ENCODE measurements around the gene CMSS1.
"Not testable (repeated sequence)": the region's sequence is repeated elsewhere in the genome, so short reads cannot be mapped to it uniquely, and the experiment has no call there.

CMSS1 gene

DNA sequence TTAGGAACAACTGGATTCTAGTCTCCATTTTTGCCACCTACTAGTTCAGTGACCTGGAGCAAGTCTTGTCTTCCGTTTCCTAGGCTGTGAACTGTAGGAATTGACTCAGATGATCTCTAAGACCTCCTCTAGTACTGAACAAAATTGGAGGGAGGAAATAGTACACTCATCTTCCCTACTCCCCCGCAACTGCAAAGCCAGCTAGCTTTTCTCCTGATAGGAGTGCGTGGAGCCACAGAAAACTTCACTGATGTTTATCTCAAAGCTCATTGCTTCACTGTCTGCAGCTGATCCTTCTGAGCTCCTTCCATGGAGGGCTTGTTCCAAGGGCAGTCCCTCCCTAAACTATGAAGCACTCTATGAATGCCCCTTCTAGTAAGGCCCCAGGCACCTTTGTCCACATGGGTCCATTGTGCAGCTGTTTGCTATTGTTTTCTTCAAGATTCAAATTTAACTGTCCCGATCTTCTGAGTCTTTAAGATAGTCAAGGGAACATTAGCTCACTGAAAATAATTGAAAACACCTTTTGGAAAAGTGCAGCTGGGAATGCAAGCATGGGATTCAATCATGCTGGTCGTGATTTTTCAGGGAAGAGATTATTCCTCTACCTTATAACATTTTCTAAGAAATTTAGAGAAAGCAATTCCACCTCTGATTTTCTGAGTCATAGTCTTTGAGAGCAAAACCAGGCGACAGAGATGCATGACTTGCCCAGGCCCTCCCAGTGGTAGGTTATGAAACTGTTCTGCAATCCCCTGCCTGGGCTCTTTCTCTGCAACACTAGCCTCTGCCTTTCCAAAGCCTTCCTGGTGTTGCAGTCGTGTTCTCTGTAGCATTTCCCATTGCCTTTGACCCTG, 272.4 kb downstream of the CMSS1 start:
- DNase-seq = no peak

DNA sequence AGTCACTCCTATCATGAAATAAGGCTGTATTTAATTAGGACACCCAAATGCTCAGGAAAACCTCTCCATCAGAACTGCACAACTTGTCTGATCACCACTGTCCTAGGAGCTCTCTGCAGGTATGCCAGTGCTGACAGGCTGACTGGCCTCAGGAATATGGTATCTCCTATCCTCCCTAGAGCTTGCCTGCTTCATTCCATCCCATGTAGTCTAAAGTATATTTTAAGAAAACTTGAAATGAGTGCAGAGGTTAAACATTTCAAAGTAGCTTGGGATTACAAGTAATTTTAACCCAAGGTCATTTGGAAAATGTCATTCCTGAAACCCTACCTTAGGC, 273.0 kb downstream of the CMSS1 start:
- DNase-seq = no peak

- no peak for DNase-seq
Observed at GRCh38 chr3:100093831-100094230, 276.2 kb downstream of the CMSS1 start.

DNA sequence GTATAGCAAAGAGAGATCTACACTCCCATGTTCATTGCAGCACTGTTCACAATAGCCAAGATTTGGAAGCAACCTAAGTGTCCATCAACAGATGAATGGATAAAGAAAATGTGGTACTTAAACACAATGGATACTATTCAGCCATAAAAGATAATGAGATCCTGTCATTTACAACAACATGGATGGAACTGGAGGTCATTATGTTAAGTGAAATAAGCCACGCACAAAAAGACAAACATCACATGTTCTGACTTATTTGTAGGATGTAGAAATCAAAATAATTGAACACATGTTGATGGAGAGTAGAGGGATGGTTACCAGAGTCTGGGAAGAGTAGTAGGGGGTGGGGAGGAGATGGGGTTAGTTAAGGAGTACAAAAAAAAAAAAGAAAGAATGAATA, 278.6 kb downstream of the CMSS1 start:
- not testable (repeated sequence) for DNase-seq

DNA sequence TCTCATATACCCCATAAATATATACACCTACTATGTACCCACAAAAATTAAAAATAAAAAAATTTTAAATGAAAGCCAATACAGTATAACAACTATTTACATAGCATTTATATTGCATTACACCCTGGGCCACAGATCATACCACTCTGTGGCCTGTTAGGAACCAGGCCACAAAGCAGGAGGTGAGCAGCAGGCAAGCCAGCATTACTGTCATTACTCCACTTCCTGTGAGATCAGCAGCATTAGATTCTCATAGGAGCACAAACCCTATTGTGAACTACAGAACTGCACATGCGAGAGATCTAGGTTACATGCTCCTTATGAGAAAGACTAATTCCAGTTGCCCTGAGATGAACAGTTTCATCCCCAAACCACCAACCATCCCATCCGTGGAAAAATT, 279.2 kb downstream of the CMSS1 start:
- DNase-seq = no peak

DNA sequence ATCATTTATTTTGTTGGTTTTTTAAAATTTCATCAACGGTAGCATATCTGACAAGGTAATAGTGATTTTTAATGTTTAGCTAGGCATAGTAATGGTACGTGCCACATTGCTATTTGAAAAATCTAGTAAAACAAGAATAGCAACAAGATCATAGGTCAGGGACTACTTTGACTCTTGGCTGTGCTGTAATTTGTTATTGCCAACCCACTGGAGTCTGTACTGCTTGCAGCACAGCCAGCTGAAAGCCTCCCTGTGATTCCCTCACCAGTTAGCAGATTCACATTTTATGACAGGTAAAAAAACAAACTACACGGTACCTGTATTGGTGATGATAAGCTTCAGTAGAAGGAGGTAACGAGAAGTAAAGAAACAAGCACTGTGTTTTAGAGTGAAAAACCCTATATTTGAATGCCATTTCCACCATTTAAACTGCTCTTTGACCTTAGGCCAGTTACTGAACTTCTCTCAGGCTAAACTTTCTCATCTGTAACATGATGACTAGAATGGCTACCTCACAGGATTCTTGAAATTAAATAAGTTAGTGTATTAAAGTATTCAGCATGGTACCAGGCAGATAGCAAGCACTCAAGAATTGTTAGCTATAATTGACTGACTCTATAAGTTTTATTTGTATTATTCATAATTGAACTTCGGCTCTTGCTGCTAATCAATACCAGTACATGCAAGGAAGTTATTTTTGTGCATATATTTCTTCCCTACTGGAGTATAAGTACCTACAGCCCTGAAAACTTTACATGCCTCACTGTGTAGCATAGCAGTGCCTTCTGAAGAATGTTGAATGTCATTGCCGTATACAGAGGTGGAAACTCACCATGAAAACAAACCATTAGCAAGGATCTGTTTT, 280.5 kb downstream of the CMSS1 start:
- DNase-seq = no peak

DNA sequence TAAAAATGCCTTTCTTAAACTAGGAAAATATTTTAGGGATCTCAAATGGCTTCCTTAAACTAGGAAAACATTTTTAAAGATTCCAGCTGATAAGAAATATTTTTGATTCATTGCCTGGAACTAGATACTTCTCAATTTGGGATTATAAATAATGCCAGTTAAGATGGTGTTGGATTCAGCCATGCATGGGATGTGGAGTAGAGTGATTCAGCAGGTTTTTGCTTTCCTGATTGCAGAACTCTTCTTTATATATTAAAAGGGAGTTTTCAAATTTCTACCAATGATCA, 281.1 kb downstream of the CMSS1 start:
- DNase-seq = no peak

- no peak for DNase-seq
Observed at GRCh38 chr3:100099621-100100020, 282.0 kb downstream of the CMSS1 start.

- no peak for DNase-seq
Observed at GRCh38 chr3:100100425-100100824, 282.8 kb downstream of the CMSS1 start.

GRCh38 chr3:100102757-100103156, 285.1 kb downstream of the CMSS1 start:
- DNase-seq = no peak

GRCh38 chr3:100103558-100104441, 286.1 kb downstream of the CMSS1 start:
- no peak for DNase-seq

- no peak for DNase-seq
Observed at GRCh38 chr3:100104442-100104798, 286.8 kb downstream of the CMSS1 start.

GRCh38 chr3:100104817-100105413, 287.3 kb downstream of the CMSS1 start:
- DNase-seq = no peak

DNA sequence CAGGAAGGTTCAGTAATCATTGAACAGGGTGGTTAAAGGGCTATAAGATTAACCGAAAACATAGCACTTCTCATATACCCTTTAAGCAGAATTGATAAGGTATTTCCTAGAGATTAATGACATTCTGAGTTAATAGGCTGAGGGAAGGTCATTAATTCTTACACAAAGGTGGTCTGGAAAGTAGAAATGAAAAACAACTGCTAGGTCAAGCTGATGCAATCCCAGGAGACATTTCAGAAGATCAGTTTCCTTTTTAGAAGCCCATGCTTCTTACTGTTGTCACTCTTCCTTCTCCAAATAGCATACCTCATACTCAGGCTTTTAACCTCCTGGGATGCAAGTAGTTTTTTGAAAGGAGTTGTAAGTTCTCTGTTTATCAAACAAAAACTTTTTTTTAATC, 287.8 kb downstream of the CMSS1 start:
- no peak for DNase-seq

DNA sequence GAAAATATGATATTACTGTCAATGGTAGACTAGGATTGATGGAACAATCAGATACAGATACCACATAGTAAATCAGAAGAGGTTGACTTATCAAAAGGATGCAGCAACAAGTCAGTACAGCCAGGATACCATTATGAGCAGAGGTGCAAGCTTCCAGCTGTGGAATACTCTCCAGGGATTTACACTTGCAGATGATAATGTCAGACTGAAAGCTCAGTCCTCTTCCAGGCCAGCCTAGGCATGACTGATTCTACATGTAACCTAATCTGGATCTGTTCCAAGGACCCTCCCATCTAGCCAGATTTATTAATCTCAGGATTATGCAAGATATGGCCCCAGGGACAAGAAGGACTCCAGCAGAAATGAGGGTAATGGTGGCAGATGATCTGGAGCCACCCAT, 288.4 kb downstream of the CMSS1 start:
- DNase-seq = no peak

GRCh38 chr3:100106531-100107141, 289.0 kb downstream of the CMSS1 start:
- no peak for DNase-seq

- DNase-seq = no peak
Observed at GRCh38 chr3:100107221-100107814, 289.7 kb downstream of the CMSS1 start.

GRCh38 chr3:100108464-100109079, 290.9 kb downstream of the CMSS1 start:
- no peak for DNase-seq

DNA sequence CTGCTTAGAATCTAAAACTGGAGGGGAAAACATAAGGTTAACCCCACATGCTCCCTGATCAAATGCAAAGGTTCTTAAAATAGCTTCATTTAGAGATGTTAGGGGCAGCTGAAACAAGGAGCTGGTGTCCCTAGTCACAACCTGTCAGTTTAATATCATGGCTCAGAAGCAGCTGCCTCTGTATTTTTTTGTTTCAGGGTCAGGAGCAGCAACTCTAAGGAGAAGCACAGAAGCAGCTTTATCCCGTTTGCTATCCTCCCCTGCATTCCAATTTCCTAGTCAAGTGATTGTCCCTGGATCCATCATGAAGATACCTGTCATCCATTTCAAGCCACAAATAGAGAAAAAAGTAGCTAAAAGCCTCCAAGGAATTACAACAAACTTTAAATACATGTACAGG, 292.5 kb downstream of the CMSS1 start:
- DNase-seq = no peak

DNA sequence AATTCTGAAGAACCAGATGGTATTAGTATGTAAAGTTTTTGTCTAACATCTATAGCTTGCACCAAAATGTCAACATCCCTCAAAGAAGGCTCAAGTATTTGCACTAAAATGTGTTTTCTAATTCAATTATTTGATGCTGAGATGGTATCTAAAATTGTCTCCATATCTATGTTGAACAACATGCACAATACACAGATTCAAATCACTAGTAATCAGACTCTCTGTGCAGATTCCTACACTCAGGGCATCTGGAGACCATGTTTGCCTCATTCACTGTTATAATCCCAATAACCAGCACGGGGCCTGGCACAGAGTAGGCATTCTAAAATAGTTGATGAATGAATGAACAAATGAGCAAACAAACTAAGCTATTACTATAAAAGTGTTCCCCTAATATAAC, 294.1 kb downstream of the CMSS1 start:
- DNase-seq = no peak

- DNase-seq = no peak
Observed at GRCh38 chr3:100113723-100114412, 296.2 kb downstream of the CMSS1 start.

Measured in GOT3 (cell line).